SK-MEL-5 (cell line): ENCODE measurements around the gene WDR1. TPM values are rescaled to one million over a fixed set of nuclear protein-coding genes. Genes with fewer than 3 reads are reported as not detected.

ENCODE experiments used
- DNase-seq: peaks from one replicate; pipeline ENCODE4 v3.0.0-alpha.2; 2016; ENCODE audit warnings: low read depth, low spot score
- in situ Hi-C: cut with HindIII; loops from 2 replicates; pipeline ENCODE4 v1.10.0; 2016; ENCODE audit warnings: low sequenced_read_pairs, high pct_unique_total_duplicates, low pct_unique_long_range_greater_than_20kb
- total RNA-seq: library from RNA; depleted of rRNA; stranded (reverse); fragments of >200 nt; shearing (Covaris generic); gene quantifications from 2 replicates; pipeline ENCODE4 v1.2.3, GENCODE V29; 2014

The WDR1 gene
- total RNA-seq, 1 experiment from 2014 or later, result 248 TPM

DNA sequence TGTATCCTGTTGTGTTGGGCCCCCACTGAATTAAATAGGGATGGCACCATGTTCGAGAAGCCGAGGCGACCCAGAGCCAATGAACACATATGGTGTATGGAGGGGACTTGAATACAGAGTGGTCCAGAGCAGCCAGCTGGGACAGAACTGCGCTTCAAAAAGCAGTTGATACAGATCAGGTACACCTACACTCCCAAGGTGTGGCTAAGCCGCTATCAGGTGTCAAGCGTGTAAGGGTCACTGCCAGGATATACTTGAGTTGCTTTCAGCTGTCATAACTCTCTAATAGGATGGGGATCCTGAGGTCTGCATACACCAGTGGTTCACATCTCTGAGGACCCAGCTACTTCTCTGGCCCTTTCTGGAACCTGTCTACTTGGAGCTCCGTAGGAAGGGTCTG is 3.2 kb upstream of the WDR1 start:
- DNase-seq, result no peak
- in situ Hi-C loops, result no loop called here

DNA sequence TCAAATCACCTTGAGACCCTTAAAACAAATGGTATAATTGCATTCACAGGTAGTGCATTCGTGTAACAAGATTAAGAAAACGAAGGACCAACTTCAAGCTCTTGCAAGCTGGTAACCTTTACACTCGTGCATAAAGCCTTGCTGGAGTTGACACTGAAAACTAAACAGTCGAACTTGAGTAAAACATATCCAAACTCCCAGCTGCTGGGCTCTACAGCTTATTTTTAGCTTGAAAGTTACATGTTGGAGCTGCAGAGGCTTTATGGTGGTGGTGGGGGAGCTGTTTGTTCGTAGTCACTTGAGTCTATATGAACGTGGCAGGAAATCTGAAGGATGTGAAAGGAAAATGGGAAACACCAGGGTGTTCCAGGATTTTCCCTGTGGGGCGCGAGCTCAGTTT is 2.7 kb upstream of the WDR1 start:
- no peak for DNase-seq
- in situ Hi-C loops, result no loop called here

DNA sequence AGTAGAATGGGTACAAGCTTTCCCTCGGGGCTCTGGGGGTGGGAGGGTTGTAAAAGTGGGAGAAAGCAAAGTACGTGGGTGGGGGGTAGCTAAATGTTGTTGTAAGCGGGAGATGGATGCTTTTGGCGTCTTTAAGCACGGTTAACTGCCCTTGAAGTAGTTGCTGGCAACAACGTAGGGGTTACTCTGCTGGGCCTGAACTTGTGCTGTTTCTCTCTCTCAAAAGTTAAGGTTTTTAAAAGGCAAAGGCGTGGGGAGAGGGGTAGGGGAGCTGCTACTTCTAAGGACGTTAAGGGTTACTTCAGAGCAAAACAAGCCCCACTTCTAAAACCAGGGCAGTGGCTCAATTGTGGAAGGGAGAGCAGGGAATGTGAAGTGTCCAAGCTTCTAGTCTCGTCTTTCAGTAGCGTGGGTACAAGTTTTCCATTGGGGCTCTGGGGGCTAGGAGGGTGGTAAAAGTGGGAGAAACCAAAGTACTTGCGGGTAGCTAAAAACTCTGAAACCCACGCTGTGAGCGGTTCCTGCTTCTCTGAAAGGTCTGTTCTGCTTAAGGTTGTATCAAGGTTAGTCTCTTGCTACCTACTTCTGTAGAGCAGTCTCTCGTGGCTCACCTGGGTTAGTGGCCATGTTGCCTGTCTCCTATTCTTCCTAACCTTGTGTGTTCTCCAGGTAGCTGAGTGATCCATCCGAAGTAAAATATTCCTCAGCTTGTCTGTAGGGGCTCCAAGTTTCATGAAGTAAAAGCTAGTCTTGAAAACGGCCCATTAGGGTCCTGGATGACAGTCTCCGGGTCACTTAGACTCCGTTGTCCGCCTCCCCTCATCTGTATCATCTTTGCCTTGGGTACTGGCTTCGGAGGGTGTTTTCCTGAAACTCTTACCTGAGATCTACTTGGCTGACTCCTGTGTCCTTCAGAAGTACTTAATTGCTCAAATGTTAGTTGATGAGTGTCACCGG is 1.7 kb upstream of the WDR1 start:
- in situ Hi-C loops, result no loop called here
- DNase-seq, result no peak

DNA sequence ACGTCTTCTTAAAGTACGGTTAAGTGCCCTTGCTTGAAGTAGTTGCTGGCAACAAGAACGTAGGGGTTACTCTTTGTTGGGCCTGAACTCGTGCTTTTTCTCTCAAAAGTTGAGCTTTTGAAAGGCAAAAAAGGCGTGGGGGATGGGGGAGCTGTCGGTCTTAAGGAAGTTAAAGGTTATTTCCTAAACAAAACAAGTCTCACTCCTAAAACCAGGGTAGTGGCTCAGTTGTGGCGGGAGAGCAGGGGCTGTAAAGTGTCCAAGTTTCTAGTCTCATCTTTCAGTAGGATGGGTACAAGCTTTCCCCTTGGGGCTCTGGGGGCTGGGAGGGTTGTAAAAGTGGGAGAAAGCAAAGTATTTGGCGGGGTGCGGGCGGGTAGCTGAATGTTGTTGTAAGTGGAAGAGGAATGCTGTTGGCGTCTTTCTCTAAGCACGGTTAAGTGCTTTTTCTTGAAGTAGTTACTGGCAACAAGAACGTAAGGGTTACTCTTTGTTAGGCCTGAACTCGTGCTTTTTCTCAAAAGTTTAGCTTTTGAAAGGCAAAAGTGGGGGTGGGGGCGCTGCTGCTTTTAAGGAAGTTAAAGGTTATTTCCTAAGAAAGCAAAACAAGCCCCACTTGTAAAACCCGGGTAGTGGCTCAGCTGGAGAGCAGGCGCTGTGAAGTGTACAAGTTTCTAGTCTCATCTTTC is 904 bp upstream of the WDR1 start:
- in situ Hi-C loops, result no loop called here
- DNase-seq, result no peak

DNA sequence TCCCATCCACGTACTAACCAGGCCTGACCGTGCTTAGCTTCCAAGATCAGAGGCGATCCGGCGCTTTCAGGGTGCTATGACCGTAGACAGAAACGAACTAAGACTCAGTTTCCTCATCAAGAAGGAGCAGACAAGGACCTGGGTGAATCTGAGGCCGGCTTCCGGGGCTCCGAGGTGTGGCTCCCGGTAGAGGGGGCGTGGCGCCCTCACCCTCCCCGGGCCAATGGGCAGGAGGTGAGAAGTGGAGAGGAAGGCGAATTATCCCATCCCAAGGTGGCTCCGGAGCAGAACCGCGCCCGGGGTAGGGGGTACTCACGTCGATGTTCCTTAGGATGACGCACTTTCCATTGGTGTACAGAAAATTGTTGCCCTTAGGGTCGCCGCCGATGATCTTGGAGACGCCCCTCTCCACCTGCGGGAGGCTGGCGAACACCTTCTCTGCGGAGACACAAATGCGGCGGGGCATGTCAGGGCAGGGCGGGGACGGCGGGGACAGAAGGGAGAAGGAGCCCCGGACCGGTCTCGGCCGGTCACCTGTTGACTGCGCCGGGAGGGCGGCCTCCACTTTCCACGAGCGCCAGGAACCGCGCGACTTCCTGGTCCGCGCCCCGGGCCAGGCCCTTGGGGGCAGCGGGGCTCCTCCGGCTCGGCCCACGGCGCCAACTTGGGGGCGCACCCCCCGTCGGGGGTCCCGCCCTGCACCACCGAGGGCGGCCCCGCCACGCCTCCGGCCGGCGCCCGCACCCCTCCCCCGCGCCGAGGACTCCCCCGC is 616 bp downstream of the WDR1 start:
- in situ Hi-C loops, result no loop called here
- DNase-seq, result peak; percentile 53

DNA sequence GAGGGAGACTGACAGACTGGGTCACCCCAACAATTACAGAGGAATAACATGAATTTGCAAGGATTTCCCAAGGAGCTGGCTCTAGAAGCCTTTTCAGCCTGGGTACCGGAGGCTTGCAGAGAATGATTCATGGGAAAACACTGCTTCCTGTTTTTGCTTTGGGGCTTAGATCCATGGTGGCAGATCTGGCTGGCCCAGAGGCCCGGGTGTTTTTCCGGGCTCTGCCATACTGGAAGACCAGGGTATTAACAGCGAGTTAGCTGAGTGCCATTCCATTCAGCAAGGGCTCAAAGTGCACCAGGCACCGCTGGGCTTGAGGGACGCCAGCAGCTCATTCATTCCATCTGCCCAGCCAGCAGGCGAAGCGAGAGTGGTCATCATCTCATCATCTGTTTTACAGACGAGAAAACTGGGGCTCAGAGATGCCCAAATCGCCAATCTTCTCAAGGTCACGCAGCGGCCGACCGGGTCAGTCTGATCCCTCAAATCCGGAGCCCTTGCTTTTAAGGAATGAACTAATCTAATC is 1.3 kb downstream of the WDR1 start:
- peak; percentile 8 for DNase-seq
- in situ Hi-C loops, result no loop called here

DNA sequence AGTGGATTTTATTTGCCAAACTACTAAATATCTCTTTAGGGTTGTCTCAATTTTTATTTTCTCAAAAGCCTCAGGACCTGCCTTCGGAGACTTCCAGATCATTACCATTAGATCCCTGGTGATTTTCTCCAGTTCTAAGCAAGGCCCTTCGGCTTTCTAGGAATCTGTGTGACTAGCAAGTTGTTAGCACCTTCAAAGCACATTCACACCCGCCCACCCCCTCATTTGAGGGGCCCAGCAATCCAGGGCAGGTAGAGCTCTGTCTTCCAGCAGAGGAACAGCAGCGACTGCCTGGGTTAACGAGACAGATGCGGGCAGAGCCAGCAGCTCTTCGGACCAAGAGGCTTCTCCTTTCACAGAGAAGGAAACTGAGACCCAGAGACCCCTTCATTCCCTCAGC is 2.0 kb downstream of the WDR1 start:
- DNase-seq, result no peak
- in situ Hi-C loops, result no loop called here

DNA sequence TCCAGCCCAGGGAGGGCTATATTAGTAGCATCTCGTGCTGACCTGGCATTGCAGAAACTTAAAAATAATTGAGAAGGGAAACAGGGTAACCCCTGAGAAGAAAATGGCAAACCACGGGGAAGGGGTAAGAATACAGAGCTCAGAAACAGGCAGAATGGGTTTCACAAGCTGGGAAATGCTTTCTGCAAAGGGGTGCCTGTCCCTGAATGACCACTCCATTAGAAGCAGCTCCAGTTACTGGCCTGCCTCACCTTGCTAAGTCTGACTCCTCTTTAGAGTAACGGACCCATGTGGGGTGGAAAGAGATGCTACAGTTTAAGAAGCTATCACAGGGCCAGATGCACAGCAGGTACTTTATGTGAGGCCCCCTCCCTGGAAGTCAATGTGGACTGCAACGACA is 2.5 kb downstream of the WDR1 start:
- in situ Hi-C loops, result no loop called here
- DNase-seq, result no peak

DNA sequence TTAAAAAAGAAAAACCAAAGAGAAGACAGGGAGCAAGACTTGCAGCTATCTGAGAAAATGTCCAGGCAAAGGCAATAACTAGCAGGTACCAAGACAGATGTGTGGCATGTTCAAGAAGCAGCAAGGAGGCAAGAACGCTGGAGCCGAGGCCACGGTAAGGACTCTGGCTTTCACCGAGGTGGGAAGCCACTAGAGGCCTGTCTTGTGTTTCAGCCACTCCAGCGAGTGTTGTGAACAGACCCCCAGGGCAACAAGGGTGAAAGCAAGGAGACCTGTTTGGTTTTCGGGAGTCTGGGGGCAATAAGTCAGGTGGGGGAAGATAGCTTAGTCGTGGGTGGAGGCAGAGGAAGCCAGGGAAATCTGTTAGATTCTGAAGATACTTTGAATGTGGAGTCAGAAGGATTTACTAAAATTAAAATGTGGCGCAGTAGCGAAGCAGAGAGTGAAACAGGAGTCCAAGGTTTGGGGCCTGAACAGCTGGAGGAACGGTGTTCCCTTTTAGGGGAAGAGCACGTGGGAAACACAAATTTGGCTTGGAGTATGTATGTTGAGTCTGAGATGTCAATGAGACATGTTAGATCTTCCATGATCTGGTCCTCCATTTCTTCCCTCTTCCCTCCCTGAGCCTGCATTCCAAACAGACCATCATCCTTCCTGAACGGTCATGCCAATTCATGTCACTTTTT is 3.1 kb downstream of the WDR1 start:
- no peak for DNase-seq
- in situ Hi-C loops, result no loop called here

DNA sequence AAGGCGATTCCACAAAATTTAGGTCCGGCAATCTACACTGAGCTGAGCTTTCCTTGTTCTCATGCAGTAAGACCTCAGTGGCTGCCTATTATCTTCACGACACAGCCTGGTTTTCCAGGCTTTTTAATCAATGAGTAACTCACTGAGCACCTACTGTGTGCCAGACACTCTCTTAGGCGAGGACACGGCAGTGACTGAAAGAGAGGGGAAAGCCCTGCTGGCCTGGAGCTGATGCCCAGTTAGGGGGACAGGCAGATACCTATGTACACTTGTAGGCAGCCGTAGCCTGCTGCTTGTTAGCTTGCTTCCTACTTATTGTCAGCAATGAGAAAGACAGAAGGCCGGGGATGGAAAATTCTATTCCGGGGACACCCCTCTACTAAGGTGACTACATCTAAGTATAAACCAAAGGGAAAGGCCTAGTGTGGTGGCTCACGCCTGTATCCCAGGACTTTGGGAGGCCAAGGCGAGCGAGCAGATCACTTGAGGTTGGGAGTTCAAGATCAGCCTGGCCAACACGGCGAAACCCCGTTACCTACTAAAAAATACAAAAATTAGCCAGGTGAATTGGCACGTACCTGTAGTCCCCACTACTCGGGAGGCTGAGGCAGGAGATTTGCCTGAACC is 3.8 kb downstream of the WDR1 start:
- in situ Hi-C loops, result no loop called here
- no peak for DNase-seq

DNA sequence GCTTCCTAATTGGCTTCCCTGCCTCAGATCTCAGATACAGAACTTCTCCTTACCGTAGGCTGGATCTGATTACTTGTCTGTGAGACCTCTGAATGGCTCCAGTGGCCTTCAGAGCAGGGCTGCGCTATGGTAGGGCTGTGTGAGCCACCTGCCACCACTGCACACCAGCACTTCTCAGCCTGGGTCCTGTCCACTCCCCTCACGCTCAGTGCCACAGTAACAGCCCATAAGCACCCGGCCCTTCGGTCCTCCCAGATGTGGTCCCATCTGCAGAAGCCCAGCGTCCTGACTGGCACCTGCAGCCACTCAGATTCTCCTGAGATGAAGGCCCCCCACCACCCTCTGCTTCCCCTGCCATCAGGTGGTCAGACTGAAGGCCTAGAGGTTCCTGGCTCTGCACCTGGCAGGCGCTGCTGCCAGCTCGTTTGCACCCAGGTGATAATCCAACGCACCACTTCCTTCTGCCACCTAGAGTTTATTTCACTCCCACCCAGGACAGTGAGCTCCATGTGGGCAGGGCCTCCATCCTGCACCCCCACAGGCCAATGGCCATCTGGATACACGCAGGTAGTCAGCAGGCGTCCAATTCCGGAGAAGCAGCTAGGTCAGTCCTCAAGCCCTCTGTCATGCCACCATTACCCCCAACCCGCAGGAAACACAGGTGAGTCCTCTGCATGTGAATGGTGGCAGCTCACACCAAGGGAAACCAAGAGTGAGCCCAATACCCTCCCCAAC is 5.4 kb downstream of the WDR1 start:
- no peak for DNase-seq
- in situ Hi-C loops, result no loop called here

DNA sequence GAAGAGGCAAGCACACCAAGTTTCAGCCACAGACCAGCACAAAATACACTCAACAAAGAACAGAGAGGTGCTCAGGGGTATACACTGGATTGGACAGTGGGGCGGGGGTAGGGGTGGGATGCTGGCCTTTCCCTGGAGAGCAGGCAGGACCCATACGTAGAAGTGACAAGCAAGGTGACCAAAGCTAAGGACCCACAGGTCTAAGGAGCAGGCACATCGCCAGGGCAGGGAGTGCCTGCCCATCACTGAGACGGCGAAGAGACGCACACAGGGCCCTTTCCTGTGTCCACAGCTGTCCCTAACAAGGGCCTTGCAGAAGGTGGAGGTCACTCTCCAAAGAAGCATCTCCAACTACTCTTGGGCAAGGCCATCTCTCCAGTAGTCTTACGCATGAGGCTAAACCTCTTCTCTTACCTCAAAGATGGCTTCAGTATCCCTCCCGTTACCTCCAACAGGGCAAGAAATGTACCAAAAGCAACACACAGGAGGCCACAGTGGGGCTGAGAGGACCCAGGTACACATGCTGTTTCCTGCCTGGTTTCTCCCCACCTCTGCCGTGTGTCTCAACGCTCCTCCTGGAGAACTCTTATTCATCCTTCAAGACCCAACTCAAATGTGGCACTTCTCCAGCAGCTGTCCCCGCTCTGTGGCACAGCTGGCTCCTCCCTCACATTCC is 6.5 kb downstream of the WDR1 start:
- in situ Hi-C loops, result no loop called here
- no peak for DNase-seq

DNA sequence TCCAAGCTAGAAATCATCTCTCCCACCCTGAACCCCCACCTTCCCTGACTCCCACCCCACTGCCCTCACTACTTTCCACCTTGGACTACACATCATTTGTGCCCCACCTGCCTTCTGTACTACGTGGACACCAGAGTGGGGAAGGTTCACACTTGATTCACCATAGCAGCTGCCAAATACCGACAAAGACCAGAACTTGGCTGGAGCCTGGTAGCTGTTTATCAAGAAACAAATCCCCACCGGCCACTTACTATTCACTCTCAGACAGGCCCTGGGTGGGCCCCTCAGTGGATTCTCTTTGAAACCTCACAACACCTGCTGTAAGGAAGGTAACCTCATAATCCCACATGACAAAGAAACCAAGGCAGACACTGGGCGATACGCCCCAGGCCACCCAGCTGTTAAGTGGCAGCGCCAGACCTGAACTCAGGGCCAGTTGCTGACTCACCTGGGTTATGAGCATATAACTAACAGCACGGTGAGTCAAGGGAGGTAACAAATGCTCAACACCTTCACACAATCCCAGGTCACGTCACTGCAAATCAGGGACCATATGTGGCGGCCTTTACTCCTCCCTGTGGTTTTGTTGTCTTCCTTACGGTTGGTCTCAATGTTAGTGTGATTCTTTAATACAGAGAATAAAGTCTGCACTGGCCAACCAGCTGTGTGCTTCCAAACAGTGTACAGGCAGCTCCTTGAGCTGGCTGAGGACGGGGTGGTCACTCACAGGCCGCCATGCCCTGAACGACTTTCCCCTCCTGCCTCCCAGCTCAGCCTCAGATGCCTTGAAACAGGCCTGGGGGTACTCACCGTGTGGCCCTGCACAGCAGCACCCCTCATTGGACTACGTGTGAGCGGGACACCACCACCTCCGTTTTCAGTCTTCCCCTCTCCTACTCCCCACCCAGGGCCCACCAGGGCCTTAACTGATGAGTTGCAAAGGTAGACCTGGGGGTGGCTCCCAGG is 7.5 kb downstream of the WDR1 start:
- DNase-seq, result no peak

DNA sequence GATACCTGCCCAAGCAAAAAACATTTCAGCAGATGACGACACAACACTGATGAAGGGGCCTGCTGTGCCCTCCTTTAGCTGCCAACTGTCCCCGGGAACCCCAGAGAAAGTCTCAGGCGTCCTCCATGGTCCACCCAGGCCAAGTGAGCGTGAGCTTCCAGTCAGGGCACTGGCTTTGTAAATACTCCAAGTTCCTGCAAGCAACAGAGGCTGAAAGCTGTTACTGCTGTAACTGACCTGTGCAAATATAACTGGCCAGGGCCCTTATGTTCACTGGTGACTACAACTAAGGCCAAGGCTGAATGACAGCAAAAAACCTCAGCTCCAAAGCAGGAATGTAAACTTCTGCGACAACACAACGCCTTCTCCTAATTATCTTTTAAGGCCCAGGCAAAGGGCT is 8.2 kb downstream of the WDR1 start:
- DNase-seq, result no peak
- in situ Hi-C loops, result no loop called here

More for the DNA sequence above, 7.5 kb downstream of the WDR1 start:
- in situ Hi-C loops, result no loop called here
